Pulmonary artery endothelial cell (primary cell): ENCODE measurements around the gene SLC27A1. TPM values are rescaled to one million over a fixed set of nuclear protein-coding genes. Genes with fewer than 3 reads are reported as not detected.
"Not testable (repeated sequence)": the region's sequence is repeated elsewhere in the genome, so short reads cannot be mapped to it uniquely, and the experiment has no call there.

Source experiments
- DNase-seq: peaks from one replicate; pipeline ENCODE4 v3.0.0-alpha.2; 2011; ENCODE audit warnings: low read depth, low spot score
- total RNA-seq: library from RNA; depleted of rRNA; stranded (reverse); fragments of >200 nt; gene quantifications from 2 replicates; pipeline ENCODE4 v1.2.3, GENCODE V29; 2014

The SLC27A1 gene
- total RNA-seq, 1 donor from 2014 or later, result 9.8 TPM

DNA sequence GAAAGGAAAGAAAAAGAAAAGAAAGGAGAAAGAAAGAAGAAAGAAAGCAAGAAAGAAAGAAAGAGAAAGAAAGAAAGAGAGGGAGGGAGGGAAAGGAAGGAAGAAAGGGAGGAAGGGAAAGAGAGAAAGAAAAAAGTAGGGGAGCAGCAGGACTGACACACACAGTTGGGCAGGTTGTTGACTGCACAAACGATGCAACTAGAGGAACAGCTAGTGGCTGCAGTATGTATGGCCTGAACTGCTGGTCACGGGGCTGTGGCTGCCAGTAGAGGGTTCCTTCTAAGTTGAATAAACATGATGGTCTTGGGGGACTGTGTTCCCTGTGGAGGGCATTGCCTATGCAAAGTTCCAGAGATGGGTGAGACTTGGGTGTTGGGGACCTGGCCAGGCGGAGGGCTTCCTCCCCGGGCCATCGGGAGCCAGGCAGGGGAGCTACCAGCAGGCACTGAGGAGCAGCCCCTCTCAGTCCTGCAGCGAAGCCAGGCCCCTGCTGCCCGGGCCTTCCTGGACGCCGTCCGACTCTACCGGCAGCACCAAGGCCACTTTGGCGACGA lies 68.4 kb downstream of the SLC27A1 start:
- DNase-seq, result no peak

DNA sequence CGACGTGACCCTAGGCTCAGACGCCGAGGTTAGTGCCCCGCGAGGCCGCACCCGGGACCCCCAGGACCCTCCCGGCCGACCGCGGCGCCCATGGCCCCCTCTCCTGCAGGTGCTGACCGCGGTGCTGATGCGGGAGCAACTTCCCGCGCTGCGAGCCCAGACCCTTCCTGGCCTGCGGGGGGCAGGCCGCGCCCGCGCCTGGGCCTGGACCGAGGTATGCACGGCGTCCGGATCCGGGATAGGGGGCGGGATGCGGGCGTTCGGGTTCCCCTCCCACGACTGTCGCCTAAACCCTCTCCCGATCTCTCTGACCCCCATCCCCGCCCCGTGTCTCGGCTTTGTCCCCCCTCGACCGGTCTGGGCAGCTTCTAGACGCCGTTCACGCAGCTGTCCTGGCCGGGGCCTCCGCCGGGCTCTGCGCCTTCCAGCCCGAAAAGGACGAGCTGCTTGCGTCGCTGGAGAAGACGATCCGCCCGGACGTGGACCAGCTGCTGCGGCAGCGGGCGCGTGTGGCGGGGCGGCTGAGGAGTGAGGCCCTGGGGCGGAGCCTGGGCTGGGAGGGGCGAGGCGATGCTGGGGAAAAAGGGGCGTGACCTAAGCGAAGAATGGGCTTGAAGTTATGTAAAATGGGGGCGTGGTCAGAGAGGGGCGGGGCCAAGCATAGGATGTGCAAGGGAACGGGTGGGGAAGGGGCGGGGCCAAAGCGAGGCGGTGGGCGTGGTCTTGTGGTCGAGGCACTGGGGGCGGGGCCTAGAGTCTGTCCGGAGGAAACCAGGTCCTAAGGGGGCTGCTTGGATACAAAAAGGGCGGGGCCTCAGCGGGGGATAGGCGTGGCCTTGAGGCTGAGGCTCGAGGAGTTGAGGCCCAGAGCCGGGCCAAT lies 69.2 kb downstream of the SLC27A1 start:
- DNase-seq, result peak; percentile 81

DNA sequence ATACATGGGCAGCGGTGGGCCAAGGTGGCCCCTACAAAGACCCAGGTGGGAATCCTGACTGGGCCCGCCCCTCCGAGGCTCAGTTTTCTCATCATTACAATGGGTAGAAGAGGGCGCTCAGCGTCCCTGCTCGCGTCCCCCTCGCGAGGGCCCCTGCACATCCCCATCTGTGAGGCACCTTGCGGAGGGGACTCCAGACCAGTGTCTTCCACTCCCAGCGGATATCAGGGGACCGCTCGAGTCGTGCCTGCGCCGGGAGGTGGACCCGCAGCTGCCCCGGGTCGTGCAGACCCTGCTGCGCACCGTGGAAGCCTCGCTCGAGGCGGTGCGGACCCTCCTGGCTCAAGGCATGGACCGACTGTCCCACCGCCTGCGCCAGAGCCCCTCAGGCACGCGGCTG lies 69.8 kb downstream of the SLC27A1 start:
- DNase-seq, result no peak

DNA sequence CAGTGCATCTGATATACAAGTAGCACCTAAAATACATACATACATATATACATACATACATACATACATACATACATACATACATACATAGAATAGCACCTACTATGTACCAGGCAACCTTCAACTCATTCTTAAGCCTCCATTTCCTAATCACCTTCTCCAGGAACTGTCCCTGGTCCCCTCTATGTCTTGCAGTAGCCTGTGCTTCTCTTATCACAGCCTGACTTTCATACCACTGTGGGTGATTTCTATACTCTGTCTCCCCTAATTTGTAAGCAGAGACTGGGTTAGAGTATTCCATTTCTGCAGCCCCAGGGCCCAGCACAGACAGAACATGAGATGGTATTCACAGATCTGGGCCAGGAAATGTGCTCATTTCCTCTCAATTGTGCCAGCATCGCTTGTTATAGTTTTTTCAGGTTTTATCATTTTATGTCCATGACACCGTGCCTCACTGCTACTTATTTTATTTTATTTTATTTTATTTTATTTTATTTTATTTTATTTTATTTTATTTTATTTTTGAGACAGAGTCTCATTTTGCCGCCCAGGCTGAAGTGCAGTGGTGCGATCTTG lies 70.9 kb downstream of the SLC27A1 start:
- no peak for DNase-seq

DNA sequence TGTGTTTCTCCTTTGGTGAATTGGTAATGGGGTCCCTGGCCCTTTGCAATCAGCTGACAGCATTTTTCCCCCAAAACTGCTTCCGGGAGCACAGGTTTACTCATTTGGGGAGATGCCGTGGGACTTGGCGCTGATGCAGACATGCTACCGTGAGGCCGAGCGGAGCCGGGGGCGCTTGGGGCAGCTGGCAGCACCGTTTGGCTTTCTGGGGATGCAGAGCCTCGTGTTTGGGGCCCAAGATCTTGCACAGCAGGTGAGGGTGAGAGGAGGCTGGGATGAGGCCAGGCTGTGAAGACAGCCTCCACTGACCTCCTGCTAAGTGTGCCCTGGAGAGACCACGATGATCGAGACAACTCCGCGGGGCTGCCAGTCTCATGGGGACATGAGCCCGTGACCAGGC lies 71.7 kb downstream of the SLC27A1 start:
- DNase-seq, result no peak

DNA sequence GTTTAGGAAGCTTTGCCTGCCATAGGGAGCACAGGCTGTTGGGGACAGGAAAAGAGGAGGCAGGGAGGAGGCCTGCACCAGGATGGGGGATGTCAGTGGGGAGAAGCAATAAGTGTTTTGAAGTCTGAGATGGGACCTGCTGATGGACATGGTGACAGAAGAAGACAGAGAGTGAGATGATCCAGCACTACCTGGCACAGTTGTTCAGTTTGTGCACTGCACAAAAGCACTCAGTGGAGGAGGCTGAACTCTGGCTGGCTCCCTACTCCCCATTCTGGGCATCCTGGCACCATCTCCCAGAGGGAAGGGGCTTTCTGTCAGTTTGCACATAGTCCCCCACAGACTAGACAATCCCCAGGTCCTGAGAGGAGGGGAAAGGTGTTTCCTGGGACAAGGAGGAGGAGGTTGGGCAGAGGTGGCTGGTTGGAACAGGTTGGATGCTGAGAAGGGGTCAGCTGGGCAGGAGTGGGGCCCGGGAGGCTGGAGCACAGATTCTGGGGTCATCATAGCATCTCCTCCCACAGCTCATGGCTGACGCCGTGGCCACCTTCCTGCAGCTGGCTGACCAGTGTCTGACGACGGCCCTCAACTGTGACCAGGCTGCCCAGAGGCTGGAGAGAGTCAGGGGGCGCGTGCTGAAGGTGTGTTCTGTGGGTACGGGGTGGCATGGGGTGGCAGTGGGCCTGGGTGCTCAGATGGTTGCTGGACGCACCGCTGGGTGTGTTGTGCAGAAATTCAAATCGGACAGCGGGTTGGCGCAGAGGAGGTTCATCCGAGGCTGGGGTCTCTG lies 72.7 kb downstream of the SLC27A1 start:
- DNase-seq, result no peak

DNA sequence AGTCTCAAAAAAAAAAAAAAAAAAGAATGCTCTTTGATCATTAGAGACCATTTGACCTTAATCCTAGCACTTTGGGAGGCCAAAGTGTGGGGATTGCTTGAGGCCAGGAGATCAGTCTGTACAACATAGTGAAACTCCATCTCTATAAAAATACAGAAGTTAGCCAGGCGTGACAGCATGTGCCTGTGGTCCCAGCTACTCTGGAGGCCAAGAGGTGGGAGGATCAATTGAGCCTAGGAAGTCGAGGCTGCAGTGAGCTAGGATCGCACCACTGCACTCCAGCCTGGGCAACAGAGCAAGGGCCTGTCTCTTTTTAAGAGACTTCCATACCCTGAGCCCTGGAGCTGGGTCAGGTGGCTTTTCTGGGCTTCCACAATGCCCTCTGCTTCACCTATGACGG lies 73.7 kb downstream of the SLC27A1 start:
- DNase-seq, result no peak

DNA sequence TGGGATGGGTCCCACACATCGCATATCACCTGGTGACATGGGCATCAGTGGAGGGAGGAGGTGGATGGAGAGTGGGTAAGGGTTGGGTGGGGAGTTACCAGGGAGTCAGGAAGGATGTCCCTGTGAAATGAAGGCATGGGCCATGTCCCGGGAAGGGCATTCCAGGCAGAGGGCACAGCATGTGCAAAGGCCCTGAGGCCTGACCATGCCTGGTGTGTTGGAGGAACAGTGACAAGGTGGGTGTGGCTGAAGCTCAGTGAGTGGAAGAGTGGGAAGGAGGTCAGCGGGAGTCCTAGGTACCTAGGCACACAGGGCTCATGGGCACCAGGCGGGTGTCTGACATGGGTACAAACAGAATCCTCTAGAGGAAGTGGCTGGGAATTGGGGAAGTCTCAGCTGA lies 74.1 kb downstream of the SLC27A1 start:
- no peak for DNase-seq

DNA sequence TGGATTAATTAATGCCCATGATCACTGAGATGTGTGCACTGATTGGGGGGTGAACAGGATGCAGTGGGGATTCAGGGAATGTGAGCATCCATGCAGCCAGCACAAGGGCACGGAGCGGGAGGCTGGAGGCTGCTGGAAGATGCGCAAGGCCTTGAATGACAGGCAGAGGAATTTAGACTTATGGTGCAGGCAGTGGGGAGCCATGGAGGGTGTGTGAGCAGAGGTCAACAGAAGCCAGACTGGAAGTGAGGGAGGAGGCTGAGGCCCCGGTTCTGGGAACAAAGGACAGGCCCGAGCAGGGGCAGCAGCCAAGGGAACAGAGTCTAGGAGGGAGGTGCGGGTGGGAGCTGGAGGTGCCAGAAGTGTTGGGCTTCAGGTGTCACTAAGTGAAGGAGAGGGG lies 77.8 kb downstream of the SLC27A1 start:
- no peak for DNase-seq

DNA sequence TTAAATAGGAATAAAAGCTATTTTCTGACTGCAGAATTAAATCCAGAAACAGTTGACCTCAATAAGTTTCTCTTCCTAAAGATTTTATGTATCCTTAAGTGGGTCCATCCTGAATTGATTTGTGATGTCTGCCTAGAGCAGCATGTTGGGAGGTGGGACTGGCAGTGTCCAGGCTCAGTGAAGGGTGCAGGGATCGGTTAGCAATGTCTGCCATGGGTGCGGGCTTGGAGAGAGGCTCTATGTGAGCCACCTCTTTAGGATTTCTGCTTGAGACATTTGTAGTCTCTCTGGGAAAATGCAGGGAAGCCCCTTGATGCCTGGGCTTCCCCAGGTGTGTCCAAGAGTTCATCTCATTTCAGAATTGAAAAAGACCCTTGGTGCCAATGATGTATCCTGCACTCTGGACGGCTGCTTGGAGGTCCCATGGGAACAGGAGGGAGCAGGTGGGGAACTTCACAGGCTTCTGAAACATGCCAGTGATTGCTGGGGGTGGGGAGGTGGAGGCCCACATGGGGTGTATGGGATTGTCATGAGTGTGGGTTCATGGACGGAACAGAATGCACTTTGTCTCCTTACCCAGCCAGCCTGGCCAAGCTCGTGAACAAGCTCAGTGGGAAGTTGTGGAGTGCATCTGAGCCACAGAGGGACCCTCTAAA lies 78.9 kb downstream of the SLC27A1 start:
- DNase-seq, result no peak

DNA sequence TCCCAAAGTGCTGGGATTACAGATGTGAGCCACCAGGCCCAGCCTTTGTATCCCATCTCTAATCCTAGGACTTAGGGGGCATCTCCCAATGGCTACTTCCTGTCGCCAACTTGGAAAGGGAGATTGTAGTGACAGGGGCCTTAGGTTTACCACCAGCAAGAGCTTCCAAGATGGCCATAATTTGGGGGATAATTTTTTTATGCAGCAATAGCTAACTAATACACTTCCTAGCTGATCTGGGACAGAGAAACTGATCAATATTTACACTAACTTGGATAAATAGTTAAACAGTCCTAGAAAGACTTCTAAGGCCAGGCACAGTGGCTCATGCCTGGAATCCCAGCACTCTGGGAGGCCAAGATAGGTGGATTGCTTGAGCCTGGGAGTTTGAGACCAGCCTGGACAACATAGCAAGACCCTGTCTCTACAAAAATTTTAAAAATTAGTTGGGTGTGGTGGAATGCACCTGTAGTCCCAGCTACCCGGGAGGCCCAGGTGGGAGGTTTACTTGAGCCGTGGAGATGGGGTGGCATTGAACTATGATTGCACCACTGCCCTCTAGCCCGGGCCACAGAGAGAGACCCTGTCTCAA lies 79.8 kb downstream of the SLC27A1 start:
- no peak for DNase-seq

DNA sequence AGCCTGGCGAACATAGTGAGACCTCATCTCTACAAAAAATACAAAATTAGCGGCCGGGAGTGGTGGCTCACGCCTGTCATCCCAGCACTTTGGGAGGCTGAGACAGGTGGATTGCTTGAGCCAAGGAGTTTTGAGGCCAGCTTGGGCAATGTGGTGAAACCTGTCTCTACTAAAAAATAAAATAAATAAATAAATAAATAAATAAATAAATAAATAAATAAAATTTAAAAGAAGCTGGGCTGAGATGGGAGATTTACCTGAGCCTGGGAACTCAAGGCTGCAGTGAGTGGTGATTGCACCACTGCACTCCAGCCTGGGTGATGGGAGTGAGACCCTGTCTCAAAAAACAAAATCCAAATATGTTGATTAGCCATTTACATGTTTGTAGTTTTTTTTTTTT lies 82.4 kb downstream of the SLC27A1 start:
- not testable (repeated sequence) for DNase-seq

DNA sequence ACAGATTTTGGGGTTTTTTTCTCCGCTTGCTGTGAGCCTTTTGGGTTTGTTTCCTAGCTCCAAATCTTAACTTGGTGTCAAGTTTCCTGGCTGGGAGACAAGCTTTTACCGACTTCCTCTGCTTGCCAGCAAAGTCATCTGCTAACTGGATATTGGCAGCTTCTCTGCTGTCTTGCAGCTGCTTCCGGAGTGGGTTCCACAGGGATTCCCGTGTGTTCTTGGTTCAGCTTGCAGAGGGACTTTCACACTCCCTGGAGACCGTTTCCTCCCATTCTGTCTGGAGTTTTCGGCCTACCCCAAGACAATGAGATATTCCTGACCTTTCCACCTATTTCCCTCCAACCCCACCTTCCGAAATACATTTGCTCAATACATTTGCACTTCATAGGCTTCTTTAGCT lies 82.9 kb downstream of the SLC27A1 start:
- DNase-seq, result peak; percentile 100

DNA sequence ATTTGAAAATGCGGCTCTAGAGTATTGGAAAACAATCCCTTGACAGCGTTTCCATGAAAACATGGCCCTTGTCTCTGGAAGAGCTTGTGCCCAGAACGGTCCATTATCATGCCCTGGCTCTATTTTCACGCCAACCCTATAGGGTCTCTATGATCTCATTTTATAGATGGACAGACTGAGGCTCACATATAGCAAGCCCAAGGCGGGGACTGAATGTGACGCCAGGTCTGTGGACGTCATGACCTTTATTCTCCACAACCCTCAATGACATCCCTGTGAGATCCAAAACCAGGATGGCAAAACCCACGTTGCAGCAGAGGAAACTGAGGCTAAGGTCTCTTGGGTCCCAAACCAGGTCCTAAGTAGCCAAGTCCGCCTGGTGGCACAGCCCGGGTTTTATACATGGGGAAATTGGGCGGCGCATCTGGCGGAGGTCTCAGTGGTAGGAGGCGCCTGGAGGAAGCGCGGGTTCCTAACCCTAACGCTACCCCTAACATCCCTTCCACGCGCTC lies 84.7 kb downstream of the SLC27A1 start:
- DNase-seq, result no peak

DNA sequence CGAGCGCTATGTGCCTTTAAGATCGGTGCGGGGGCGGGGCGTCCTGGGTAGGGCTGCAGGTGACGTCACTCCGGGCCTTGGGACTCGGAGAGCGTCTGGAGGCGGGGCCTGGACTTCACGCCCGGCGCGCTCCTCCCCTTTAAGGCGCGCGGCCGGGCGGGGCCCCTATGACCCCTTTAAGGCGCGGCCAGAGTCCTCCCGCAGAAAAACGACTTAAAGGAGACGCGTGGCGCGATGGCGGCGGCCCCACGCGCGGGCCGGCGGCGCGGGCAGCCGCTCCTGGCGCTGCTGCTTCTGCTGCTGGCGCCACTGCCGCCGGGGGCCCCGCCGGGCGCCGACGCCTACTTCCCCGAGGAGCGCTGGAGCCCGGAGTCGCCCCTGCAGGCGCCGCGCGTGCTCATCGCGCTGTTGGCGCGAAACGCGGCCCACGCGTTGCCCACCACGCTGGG lies 85.2 kb downstream of the SLC27A1 start, which contains the start of gene COLGALT1:
TSS of gene COLGALT1 (plus strand) at position 170 of the 449 bp plus-strand sequence. CDS start at position 235, 65 bp downstream.
- DNase-seq, result peak; percentile 91

Other genes with a start within 250 kb of the SLC27A1 start
- 2.3 and 3.4 TPM in 2 replicates for gene OCEL1, start 244.3 kb upstream of the SLC27A1 start, total RNA-seq
- gene NR2F6, start 224.6 kb upstream of the SLC27A1 start, total RNA-seq, result 40.4 and 45.7 TPM in 2 replicates
- 5.0 and 5.7 TPM in 2 replicates for gene USHBP1, start 205.8 kb upstream of the SLC27A1 start, total RNA-seq
- gene BABAM1, start 203.1 kb upstream of the SLC27A1 start, total RNA-seq, result 126 and 150 TPM in 2 replicates
- 1.3 and 3.0 TPM in 2 replicates for gene ANKLE1, start 188.6 kb upstream of the SLC27A1 start, total RNA-seq
- gene ABHD8, start 167.1 kb upstream of the SLC27A1 start, total RNA-seq, result 7.5 TPM in 2 replicates
- 35.8 and 44.0 TPM in 2 replicates for gene MRPL34, start 164.7 kb upstream of the SLC27A1 start, total RNA-seq
- gene DDA1, start 161.0 kb upstream of the SLC27A1 start, total RNA-seq, result 30.0 and 30.3 TPM in 2 replicates
- gene ANO8, start 135.7 kb upstream of the SLC27A1 start, total RNA-seq, result 2.0 and 4.1 TPM in 2 replicates
- gene GTPBP3, start 133.0 kb upstream of the SLC27A1 start, total RNA-seq, result 16.6 and 33.8 TPM in 2 replicates
- 0.21 and 0.46 TPM in 2 replicates for gene PLVAP, start 93.2 kb upstream of the SLC27A1 start, total RNA-seq
- 0.13 and 0.63 TPM in 2 replicates for gene CCDC194, start 76.3 kb upstream of the SLC27A1 start, total RNA-seq
- gene BST2, start 64.9 kb upstream of the SLC27A1 start, total RNA-seq, result 161 and 210 TPM in 2 replicates
- gene MVB12A, start 50.5 kb upstream of the SLC27A1 start, total RNA-seq, result 36.1 and 43.0 TPM in 2 replicates
- 0.04 TPM in 1 of 2 replicates, not detected in the other for gene TMEM221, start 21.9 kb upstream of the SLC27A1 start, total RNA-seq
- gene NXNL1, start 9.6 kb upstream of the SLC27A1 start, total RNA-seq, result not detected in 2 replicates
- 44.6 and 45.2 TPM in 2 replicates for gene PGLS, start 41.1 kb downstream of the SLC27A1 start, total RNA-seq
- 107 and 142 TPM in 2 replicates for gene COLGALT1, start 85.1 kb downstream of the SLC27A1 start, total RNA-seq
- under 0.01 TPM in 1 of 2 replicates, not detected in the other for gene UNC13A, start 217.8 kb downstream of the SLC27A1 start, total RNA-seq
- gene MAP1S, start 249.0 kb downstream of the SLC27A1 start, total RNA-seq, result 40.8 and 52.6 TPM in 2 replicates